IMR-90 (cell line): ENCODE measurements around the gene KATNBL1.

ENCODE experiments used
- CEBPB ChIP-seq: IDR thresholded peaks from 2 replicates; pipeline ENCODE4 v1.6.1; 2012; ENCODE audit warnings: low read depth, low read length, improper control_type of control experiment
- RFX5 ChIP-seq: IDR thresholded peaks from 2 replicates; pipeline ENCODE4 v1.8.0; 2012; ENCODE audit warnings: low read depth, mild to moderate bottlenecking, low read length, moderate library complexity
- TF ChIP-seq, protein P1 (sequence below): conservative IDR thresholded peaks from 2 replicates; pipeline ENCODE4 v1.5.1; 2012; ENCODE audit warnings: mild to moderate bottlenecking, low read depth, low read length, improper control_type of control experiment

DNA sequence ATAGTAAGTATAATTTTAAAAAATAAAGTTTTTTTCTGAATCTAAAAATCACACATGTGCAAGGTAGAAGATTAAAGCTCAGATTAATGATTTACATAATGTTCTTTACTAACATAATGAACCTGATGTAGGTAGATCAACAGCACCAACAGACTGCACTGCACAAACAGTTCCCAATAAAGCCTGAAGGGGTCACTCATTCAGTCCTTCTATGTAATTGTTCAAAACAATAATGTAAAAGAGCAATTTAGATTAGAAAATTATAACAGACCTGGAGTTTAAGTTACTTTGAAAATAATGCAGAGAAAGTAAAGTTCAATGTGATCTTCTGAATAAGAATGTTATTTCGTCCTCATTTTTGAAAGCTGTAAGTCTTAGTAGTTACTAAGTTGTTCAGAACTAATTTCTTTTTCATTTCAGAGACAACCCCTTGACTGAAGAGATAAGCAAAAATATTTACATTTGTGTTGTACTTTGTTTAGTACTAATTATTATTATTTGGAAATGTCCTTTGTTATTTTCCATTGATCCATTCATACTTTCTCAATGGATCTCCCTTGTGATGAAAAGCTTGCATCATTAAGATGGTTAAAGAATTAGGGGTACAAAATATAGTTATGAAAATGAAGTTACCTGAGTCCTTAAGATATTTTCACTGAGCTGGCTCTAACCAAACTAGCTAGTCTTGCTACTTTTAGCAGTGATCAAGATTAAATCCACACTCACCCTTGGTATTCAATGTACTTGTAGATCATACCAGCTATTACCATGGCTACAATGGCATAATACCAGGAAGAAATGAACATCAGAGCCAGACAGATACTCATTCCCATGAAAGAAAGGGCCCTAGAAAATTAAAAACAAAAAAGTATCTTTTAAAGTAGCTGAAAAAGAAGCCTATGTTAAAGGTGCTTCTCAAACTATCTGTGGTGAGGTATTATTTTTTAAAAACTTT, 31.8 kb upstream of the KATNBL1 start:
- TF ChIP-seq, protein P1, sequence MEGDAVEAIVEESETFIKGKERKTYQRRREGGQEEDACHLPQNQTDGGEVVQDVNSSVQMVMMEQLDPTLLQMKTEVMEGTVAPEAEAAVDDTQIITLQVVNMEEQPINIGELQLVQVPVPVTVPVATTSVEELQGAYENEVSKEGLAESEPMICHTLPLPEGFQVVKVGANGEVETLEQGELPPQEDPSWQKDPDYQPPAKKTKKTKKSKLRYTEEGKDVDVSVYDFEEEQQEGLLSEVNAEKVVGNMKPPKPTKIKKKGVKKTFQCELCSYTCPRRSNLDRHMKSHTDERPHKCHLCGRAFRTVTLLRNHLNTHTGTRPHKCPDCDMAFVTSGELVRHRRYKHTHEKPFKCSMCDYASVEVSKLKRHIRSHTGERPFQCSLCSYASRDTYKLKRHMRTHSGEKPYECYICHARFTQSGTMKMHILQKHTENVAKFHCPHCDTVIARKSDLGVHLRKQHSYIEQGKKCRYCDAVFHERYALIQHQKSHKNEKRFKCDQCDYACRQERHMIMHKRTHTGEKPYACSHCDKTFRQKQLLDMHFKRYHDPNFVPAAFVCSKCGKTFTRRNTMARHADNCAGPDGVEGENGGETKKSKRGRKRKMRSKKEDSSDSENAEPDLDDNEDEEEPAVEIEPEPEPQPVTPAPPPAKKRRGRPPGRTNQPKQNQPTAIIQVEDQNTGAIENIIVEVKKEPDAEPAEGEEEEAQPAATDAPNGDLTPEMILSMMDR = peak; percentile 65
- TF ChIP-seq RFX5 = no peak
- no peak for TF ChIP-seq CEBPB
